ENCODE results near the gene DDRGK1. TPM values are rescaled to one million over a fixed set of nuclear protein-coding genes. Genes with fewer than 3 reads are reported as not detected.
A peak's percentile ranks its signal among the peaks of the same experiment; 100 is the strongest.

DDRGK1 gene
- total and polyA plus RNA-seq, 4 donors: 40.5 to 81.0 (median 46.1) TPM

DNA sequence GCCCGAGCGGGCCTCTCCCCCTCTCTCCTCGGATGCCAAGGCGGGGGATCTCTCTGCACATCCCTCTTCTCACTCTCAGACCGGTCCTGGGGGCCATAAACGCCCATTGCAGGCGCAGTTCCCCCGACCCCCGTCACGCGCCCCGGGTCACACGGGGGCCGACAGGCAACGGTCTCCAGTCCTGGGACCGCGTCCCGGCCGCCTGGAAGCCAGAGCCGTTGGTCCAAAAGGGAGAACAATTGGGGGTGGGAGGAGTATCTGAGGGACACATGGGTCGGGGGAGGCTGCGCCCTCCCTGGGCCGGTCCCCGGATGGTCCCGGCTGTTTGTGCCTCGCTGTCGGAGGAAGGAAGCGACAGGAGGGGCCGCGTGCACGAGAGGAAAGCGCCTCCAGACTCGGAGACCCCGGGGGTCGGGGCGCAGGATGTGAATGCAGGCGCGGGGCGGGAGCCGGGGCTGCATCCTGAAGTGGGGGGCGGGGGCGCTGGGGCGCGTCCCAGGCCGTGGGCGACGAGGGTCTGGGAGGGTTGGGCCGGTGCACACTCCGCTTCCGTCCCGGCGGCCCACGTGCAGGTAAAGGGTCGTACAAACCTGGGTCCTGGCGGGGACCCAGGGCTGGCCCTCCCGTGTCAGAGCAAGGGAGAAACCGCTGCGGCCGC lies 33.6 kb upstream of the DDRGK1 start:
- intact Hi-C loops (cut with DNase I): no loop called here
- Histone ChIP-seq H3K9me3 (ENCODE audit: control insufficient read depth, low read length) (no peaks in the 10 kb centered on the region), H3K4me3 (ENCODE audit: low read length in 2 of 2) (peak overlapping the region; percentile 44 to 63), H3K27ac (ENCODE audit: low read depth in 1 of 2, low read length in 2 of 2) (no peak overlapping the region), H3K27me3 (ENCODE audit: control insufficient read depth in 1 of 2, insufficient read depth in 2 of 2, low read length in 1 of 2) (no peaks in the 10 kb centered on the region), H3K4me1 (ENCODE audit: control insufficient read depth in 1 of 2, insufficient read depth in 2 of 2, low read length in 2 of 2) (no peaks in the 10 kb centered on the region), H3K36me3 (ENCODE audit: control insufficient read depth in 1 of 2, insufficient read depth in 2 of 2, low read length in 1 of 2) (no peaks in the 10 kb centered on the region)
- ATAC-seq (ENCODE audit: low FRiP score) (no peak), DNase-seq (no peak)
- 4% methylated on average over 48 to 59 of the region's 59 CpGs for WGBS, 2 donors

DNA sequence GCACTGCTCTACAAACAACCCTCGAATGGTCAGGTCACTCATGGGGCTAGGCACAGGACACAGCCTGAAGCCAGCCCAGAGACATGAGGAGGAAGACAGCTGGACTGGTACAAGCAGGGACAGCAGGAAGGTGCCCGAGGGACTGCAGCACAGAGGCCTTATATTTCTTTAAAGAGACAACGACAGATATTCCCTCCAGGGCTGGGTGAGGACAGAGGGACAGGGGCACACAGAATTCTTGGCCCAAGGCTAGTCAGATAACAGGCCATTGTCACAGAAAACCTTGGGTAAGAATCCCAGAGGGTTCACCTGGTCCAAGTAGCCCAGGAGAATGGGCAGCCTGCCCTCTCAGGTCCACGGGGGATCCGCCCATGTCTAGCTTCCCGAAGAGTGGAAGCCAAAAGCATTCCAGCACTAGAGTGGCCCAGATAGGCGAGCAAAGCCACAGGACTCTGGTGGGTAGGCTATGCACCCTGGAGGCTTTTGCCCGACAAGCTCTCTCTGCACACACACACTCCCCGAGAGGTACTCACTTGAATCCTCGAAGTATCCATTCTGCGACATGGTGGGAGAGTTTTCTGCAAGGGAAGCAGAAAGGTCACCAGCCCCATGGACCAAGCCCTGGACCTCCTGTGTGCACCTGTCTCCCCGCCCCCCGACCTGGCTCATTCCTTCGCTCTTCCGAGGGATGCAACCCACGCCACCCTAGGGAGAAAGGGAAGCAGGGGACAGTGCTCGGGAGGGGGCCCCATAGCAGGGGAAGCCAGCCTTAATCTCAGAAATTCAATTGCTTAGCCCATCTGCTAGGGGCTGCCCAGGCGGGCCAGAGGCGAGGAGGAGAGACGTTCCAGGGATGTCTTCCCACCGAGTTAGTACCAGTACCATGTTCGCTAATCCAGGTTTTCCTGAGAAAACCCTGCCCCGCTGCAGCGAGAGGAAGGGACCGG lies 32.8 kb upstream of the DDRGK1 start:
- intact Hi-C loops (cut with DNase I): no loop called here
- ATAC-seq (ENCODE audit: low FRiP score) (no peak), DNase-seq (no peak)
- 66 to 68% methylated on average over 25 of the region's 25 CpGs for WGBS, 2 donors
- no peaks in the 10 kb centered on the region for H3K27me3 ChIP-seq (ENCODE audit: control insufficient read depth in 1 of 2, insufficient read depth in 2 of 2, low read length in 1 of 2)
- no peaks in the 10 kb centered on the region for H3K4me1 ChIP-seq (ENCODE audit: control insufficient read depth in 1 of 2, insufficient read depth in 2 of 2, low read length in 2 of 2)
- H3K4me3 ChIP-seq (ENCODE audit: low read length in 2 of 2): no peak overlapping the region
- no peaks in the 10 kb centered on the region for H3K9me3 ChIP-seq (ENCODE audit: control insufficient read depth, low read length)
- no peak overlapping the region for H3K27ac ChIP-seq (ENCODE audit: low read depth in 1 of 2, low read length in 2 of 2)
- H3K36me3 ChIP-seq (ENCODE audit: control insufficient read depth in 1 of 2, insufficient read depth in 2 of 2, low read length in 1 of 2): no peaks in the 10 kb centered on the region

DNA sequence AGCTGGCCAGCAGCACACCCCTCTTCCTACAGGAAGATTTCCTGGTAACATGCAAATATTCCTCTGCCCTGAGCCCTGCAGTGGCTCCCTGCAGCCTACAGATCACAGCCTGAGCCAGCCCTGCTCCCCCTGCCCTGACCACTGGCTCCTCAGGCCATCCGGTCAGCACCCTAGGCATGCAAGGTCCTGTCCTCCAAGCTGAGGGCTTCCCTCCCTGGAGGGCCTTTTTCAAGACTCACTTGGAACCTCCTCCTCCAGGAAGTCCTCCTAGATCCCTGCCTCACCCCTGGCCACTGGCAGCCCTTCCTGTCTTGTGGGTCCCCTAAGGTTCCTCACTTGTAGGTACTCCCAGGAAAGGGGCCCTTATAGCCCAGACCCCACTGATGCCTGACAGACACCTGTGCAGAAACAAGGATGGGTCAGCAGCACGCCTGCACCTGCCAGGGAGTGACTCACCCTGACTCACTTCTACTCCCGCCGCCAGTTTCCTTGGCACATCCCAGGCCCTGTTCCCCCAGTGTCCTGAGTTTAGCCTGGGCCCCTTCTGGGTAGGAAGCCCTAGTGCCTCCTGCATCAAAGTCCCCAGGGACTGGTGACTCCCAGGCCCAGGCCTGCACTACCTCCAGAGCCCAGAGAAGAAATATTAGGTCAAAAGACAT lies 31.3 kb upstream of the DDRGK1 start:
- no peak for ATAC-seq (ENCODE audit: low FRiP score)
- 73 to 79% methylated on average over 4 of the region's 4 CpGs for WGBS, 2 donors
- no peak for DNase-seq
- Histone ChIP-seq H3K27me3 (ENCODE audit: control insufficient read depth in 1 of 2, insufficient read depth in 2 of 2, low read length in 1 of 2) (no peaks in the 10 kb centered on the region), H3K4me3 (ENCODE audit: low read length in 2 of 2) (no peak overlapping the region), H3K27ac (ENCODE audit: low read depth in 1 of 2, low read length in 2 of 2) (no peak overlapping the region), H3K9me3 (ENCODE audit: control insufficient read depth, low read length) (no peaks in the 10 kb centered on the region), H3K36me3 (ENCODE audit: control insufficient read depth in 1 of 2, insufficient read depth in 2 of 2, low read length in 1 of 2) (no peaks in the 10 kb centered on the region), H3K4me1 (ENCODE audit: control insufficient read depth in 1 of 2, insufficient read depth in 2 of 2, low read length in 2 of 2) (no peaks in the 10 kb centered on the region)
- intact Hi-C loops (cut with DNase I): no loop called here

DNA sequence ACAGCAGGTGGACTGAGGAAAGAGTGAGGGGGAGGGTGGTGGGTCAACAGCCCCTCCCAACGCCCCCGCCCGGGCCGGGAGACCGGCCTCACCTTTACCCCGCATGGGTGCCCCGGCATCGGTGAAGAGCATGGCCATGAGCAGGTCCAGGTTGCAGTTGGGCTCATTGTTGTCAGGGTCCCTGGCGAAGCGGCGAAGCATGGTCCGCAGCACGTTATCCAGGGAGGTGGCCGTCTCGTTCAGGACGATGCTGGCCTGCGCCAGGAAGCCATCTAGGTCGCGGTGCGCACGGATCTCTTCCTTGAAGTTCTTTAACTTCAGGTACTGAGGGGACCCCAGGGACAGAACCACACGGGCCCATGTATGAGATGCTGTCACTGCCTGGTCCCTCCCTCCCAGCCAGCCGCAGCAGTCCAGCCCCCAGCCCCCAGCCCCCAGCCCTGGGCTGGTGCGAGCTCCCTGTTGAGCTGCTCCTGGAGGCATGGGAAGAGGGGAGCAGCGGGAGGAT lies 29.6 kb upstream of the DDRGK1 start:
- Histone ChIP-seq H3K4me1 (ENCODE audit: control insufficient read depth in 1 of 2, insufficient read depth in 2 of 2, low read length in 2 of 2) (no peaks in the 10 kb centered on the region), H3K27ac (ENCODE audit: low read depth in 1 of 2, low read length in 2 of 2) (no peak overlapping the region), H3K4me3 (ENCODE audit: low read length in 2 of 2) (no peak overlapping the region), H3K9me3 (ENCODE audit: control insufficient read depth, low read length) (no peaks in the 10 kb centered on the region), H3K27me3 (ENCODE audit: control insufficient read depth in 1 of 2, insufficient read depth in 2 of 2, low read length in 1 of 2) (no peaks in the 10 kb centered on the region), H3K36me3 (ENCODE audit: control insufficient read depth in 1 of 2, insufficient read depth in 2 of 2, low read length in 1 of 2) (no peaks in the 10 kb centered on the region)
- intact Hi-C loops (cut with DNase I): no loop called here
- 92 to 93% methylated on average over 25 of the region's 25 CpGs for WGBS, 2 donors
- ATAC-seq (ENCODE audit: low FRiP score) (no peak), DNase-seq (no peak)

DNA sequence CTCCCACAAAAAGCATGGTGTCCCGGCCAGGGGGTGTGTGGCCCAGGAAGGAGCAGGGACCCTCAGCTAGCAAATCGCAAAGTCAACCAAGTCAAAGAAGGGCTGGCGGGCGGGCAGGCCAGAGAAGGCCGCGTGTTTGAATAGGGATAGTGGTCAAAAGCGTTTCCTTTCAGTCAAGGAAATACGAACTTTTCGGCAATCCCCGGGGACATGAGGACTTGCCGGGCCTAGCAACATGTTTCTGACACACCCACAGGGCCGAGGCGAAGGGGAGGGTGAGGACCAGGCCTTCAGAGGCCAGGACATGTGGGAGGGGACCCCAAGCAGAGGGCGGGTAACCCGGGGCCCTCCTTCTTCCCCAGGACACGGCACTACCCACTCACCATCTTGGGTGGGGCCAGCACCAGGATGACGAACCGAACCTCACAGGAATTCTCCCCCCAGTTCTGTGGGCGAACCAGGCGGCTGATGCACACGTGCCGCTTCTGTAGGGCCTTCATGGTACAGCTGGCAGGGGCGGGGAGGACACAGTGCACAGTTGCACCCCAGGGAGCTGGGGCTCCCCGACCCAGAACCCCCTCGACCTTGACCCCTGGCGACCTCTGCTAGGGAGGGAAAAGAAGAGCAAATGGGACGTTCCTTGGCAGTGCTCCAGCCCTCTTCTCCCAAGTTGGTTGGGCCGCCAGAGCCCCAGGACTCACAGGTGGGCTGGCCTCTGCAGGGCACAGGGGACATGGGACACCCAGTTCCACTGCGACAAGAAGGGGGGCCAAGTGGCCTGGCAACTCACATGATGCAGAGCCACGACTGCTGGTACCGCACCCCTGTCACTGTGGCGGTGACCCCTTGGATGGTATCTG lies 28.9 kb upstream of the DDRGK1 start:
- no peak overlapping the region for H3K4me3 ChIP-seq (ENCODE audit: low read length in 2 of 2)
- no peak overlapping the region for H3K27ac ChIP-seq (ENCODE audit: low read depth in 1 of 2, low read length in 2 of 2)
- H3K27me3 ChIP-seq (ENCODE audit: control insufficient read depth in 1 of 2, insufficient read depth in 2 of 2, low read length in 1 of 2): no peaks in the 10 kb centered on the region
- no peak for DNase-seq
- no peak for ATAC-seq (ENCODE audit: low FRiP score)
- 88 to 91% methylated on average over 31 to 32 of the region's 32 CpGs for WGBS, 2 donors
- H3K36me3 ChIP-seq (ENCODE audit: control insufficient read depth in 1 of 2, insufficient read depth in 2 of 2, low read length in 1 of 2): no peaks in the 10 kb centered on the region
- intact Hi-C loops (cut with DNase I): no loop called here
- no peaks in the 10 kb centered on the region for H3K9me3 ChIP-seq (ENCODE audit: control insufficient read depth, low read length)
- no peaks in the 10 kb centered on the region for H3K4me1 ChIP-seq (ENCODE audit: control insufficient read depth in 1 of 2, insufficient read depth in 2 of 2, low read length in 2 of 2)

DNA sequence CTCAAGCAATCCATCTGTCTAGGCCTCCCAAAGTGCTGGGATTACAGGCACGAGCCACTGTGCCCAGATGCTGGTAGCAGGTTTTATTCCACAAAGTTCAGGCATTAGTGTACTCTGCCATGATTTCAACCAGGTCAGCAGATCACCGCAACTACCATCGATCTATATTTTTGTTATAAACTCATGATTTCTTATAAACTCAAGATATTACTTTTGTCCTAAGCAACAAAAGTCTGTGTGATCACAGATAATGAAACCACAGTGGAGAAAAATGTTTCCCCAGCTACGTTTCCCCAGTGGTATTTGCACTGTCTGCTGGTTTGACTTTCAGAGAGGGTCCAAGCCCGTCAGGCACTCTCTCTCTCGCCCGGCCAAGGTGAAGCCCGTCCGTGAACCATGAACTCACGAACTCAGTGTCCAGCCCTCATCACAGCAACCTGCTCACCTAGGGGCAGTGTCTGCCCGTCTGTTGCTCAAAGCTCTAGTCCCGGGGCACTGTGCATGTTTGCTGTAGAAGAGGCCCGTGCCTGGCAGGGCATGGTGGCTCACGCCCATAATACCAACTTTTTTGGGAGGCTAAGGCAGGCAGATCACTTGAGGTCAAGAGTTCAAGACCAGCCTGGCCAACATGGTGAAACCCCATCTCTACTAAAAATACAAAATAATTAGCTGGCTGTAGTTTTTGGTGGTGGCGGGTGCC lies 27.6 kb upstream of the DDRGK1 start:
- intact Hi-C loops (cut with DNase I): no loop called here
- 91 to 93% methylated on average over 15 of the region's 15 CpGs for WGBS, 2 donors

DNA sequence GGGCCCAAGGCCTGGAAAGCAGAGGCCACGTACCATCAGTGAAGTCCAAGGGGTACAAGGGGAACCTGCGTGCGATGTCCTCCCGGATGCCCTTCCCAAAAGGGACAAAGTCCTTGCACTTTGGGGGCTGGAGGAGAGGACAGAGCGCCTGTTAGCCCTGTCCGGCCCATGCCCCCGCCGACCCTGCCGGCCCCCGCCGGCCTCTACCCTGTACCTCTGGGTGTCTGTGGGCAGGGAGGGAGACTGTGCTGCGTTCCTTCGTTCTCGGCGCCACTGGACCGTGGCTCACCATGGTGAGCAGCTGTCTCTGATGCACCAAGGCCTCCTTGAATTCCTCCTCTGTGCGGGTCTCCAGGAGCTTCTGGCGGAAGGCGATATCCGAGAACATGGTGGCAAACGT lies 26.6 kb upstream of the DDRGK1 start:
- H3K9me3 ChIP-seq (ENCODE audit: control insufficient read depth, low read length): no peaks in the 10 kb centered on the region
- 94 to 95% methylated on average over 20 to 21 of the region's 21 CpGs for WGBS, 2 donors
- no peak overlapping the region for H3K4me3 ChIP-seq (ENCODE audit: low read length in 2 of 2)

More for the DNA sequence above, 27.6 kb upstream of the DDRGK1 start:
- Histone ChIP-seq H3K36me3 (ENCODE audit: control insufficient read depth in 1 of 2, insufficient read depth in 2 of 2, low read length in 1 of 2) (no peaks in the 10 kb centered on the region), H3K9me3 (ENCODE audit: control insufficient read depth, low read length) (no peaks in the 10 kb centered on the region), H3K4me1 (ENCODE audit: control insufficient read depth in 1 of 2, insufficient read depth in 2 of 2, low read length in 2 of 2) (no peaks in the 10 kb centered on the region), H3K27me3 (ENCODE audit: control insufficient read depth in 1 of 2, insufficient read depth in 2 of 2, low read length in 1 of 2) (no peaks in the 10 kb centered on the region), H3K4me3 (ENCODE audit: low read length in 2 of 2) (no peak overlapping the region), H3K27ac (ENCODE audit: low read depth in 1 of 2, low read length in 2 of 2) (no peak overlapping the region)
- ATAC-seq (ENCODE audit: low FRiP score): no peak
- no peak for DNase-seq

More for the DNA sequence above, 26.6 kb upstream of the DDRGK1 start:
- intact Hi-C loops (cut with DNase I): no loop called here
- Histone ChIP-seq H3K36me3 (ENCODE audit: control insufficient read depth in 1 of 2, insufficient read depth in 2 of 2, low read length in 1 of 2) (no peaks in the 10 kb centered on the region), H3K27me3 (ENCODE audit: control insufficient read depth in 1 of 2, insufficient read depth in 2 of 2, low read length in 1 of 2) (no peaks in the 10 kb centered on the region), H3K4me1 (ENCODE audit: control insufficient read depth in 1 of 2, insufficient read depth in 2 of 2, low read length in 2 of 2) (no peaks in the 10 kb centered on the region), H3K27ac (ENCODE audit: low read depth in 1 of 2, low read length in 2 of 2) (no peak overlapping the region)
- no peak for DNase-seq
- ATAC-seq (ENCODE audit: low FRiP score): no peak
